Measurements from ENCODE around the gene HSPB9. TPM values are rescaled to one million over a fixed set of nuclear protein-coding genes. Genes with fewer than 3 reads are reported as not detected.
A peak's percentile ranks its signal among the peaks of the same experiment; 100 is the strongest.

The HSPB9 gene
- total and polyA plus RNA-seq, 5 donors from 2014 or later = 0.08 to 0.28 TPM; not detected in 3

GRCh38 chr17:42163113-42163512, 40.5 kb downstream of the HSPB9 start:
- Mint-ChIP-seq H3K4me1 (peaks cover 0 to 2% (median 0%) of the 10 kb centered on the region in 4 donors), H3K27me3 (no peaks in the 10 kb centered on the region), H3K27ac (peak overlapping the region in 1 of 3 donors; percentile 68), H3K36me3 (no peaks in the 10 kb centered on the region), H3K9me3 (peaks cover 0 to 2% (median 0%) of the 10 kb centered on the region in 7 donors), H3K4me3 (no peak overlapping the region)
- ATAC-seq (ENCODE audit: low read depth in 2 of 2) = no peak
- no peaks in the 10 kb centered on the region for H3K27me3 ChIP-seq (ENCODE audit: control insufficient read depth, insufficient read depth, low read length)
- H3K36me3 ChIP-seq (ENCODE audit: control insufficient read depth, insufficient read depth, low read length) = no peaks in the 10 kb centered on the region
- no peak overlapping the region for H3K4me3 ChIP-seq (ENCODE audit: low read depth, low read length)
- no peak overlapping the region for H3K27ac ChIP-seq (ENCODE audit: insufficient read depth, low read length, poor library complexity, severe bottlenecking)
- H3K9me3 ChIP-seq (ENCODE audit: control insufficient read depth in 2 of 2, low read length in 2 of 2) = no peaks in the 10 kb centered on the region
- no peaks in the 10 kb centered on the region for H3K4me1 ChIP-seq (ENCODE audit: control insufficient read depth, insufficient read depth, low read length, poor library complexity, severe bottlenecking)
- peak in 1 of 3 donors; percentile 36 for DNase-seq

GRCh38 chr17:42163696-42164407, 41.2 kb downstream of the HSPB9 start:
- Mint-ChIP-seq H3K4me1 (peaks cover 0 to 2% (median 0%) of the 10 kb centered on the region in 4 donors), H3K27ac (peak overlapping the region in 1 of 3 donors; percentile 34), H3K27me3 (no peaks in the 10 kb centered on the region), H3K4me3 (no peak overlapping the region), H3K36me3 (no peaks in the 10 kb centered on the region), H3K9me3 (peaks cover 0 to 2% (median 0%) of the 10 kb centered on the region in 7 donors)
- Histone ChIP-seq H3K4me3 (ENCODE audit: low read depth, low read length) (no peak overlapping the region), H3K27me3 (ENCODE audit: control insufficient read depth, insufficient read depth, low read length) (no peaks in the 10 kb centered on the region), H3K27ac (ENCODE audit: insufficient read depth, low read length, poor library complexity, severe bottlenecking) (no peak overlapping the region), H3K4me1 (ENCODE audit: control insufficient read depth, insufficient read depth, low read length, poor library complexity, severe bottlenecking) (no peaks in the 10 kb centered on the region), H3K36me3 (ENCODE audit: control insufficient read depth, insufficient read depth, low read length) (no peaks in the 10 kb centered on the region), H3K9me3 (ENCODE audit: control insufficient read depth in 2 of 2, low read length in 2 of 2) (no peaks in the 10 kb centered on the region)
- ATAC-seq (ENCODE audit: low read depth in 2 of 2) (no peak), DNase-seq (no peak)

DNA sequence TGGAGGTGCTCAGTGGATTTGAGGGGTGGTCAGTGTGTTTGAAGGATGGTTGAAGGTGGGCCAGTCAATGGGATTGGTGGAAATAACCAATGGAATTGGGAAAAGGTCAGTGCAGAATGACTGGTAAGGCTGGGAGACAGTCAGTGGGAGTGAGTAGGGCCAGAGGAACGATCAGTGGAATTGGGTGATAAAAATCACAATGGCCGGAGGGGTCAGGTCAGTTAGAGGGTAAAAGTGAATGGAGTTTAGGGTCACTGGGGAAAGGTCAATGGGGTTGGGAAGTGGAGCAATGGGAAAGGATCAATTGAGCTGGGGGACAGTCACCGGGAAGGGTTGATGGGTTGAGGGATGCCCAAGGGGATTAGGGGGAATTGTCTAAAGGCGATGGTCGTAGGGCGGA, 43.1 kb downstream of the HSPB9 start:
- Histone ChIP-seq H3K27ac (ENCODE audit: insufficient read depth, low read length, poor library complexity, severe bottlenecking) (no peak overlapping the region), H3K27me3 (ENCODE audit: control insufficient read depth, insufficient read depth, low read length) (no peaks in the 10 kb centered on the region), H3K4me1 (ENCODE audit: control insufficient read depth, insufficient read depth, low read length, poor library complexity, severe bottlenecking) (no peaks in the 10 kb centered on the region), H3K4me3 (ENCODE audit: low read depth, low read length) (no peak overlapping the region), H3K9me3 (ENCODE audit: control insufficient read depth in 2 of 2, low read length in 2 of 2) (no peaks in the 10 kb centered on the region), H3K36me3 (ENCODE audit: control insufficient read depth, insufficient read depth, low read length) (no peaks in the 10 kb centered on the region)
- Mint-ChIP-seq H3K27ac (no peak overlapping the region), H3K4me3 (no peak overlapping the region), H3K27me3 (no peaks in the 10 kb centered on the region), H3K4me1 (peaks cover 0 to 2% (median 0%) of the 10 kb centered on the region in 4 donors), H3K9me3 (peaks cover 0 to 2% (median 0%) of the 10 kb centered on the region in 7 donors), H3K36me3 (no peaks in the 10 kb centered on the region)
- no peak for ATAC-seq (ENCODE audit: low read depth in 2 of 2)
- no peak for DNase-seq

DNA sequence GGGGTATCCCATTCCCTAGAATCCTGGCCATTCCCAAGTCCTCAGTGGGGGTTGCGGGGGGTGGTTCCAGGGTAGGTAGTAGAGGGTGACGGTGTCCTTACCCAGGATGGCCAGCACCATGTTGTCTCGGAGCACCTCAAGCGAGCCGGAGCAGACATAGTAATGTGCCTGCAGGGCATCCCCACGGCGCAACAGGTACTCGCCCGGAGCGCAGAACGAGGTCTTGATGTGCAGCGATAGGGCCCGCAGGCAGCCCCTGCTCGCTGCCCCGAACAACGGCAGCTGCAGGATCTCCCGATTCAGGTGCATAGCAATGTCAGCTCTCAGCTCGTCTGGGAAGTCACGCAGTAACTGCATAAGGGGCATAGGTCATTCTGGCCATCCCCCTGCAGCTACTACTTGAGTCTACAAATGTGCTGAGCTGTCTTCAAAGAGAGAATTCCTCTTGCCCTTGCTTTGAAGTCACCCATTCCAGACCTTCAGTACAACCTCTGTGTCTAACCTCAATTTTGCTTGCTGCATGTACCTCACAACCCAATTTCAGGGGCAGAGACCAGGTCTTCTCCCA, 43.7 kb downstream of the HSPB9 start:
- H3K36me3 ChIP-seq (ENCODE audit: control insufficient read depth, insufficient read depth, low read length) = no peaks in the 10 kb centered on the region
- H3K9me3 Mint-ChIP-seq = peaks cover 0 to 3% (median 0%) of the 10 kb centered on the region in 7 donors
- no peak overlapping the region for H3K27ac Mint-ChIP-seq
- H3K4me1 ChIP-seq (ENCODE audit: control insufficient read depth, insufficient read depth, low read length, poor library complexity, severe bottlenecking) = no peaks in the 10 kb centered on the region
- no peak overlapping the region for H3K27ac ChIP-seq (ENCODE audit: insufficient read depth, low read length, poor library complexity, severe bottlenecking)
- no peaks in the 10 kb centered on the region for H3K27me3 ChIP-seq (ENCODE audit: control insufficient read depth, insufficient read depth, low read length)
- H3K36me3 Mint-ChIP-seq = no peaks in the 10 kb centered on the region
- ATAC-seq (ENCODE audit: low read depth in 2 of 2) (no peak), DNase-seq (no peak)
- H3K9me3 ChIP-seq (ENCODE audit: control insufficient read depth in 2 of 2, low read length in 2 of 2) = no peaks in the 10 kb centered on the region
- no peak overlapping the region for H3K4me3 Mint-ChIP-seq
- H3K27me3 Mint-ChIP-seq = no peaks in the 10 kb centered on the region
- peaks cover 0 to 2% (median 0%) of the 10 kb centered on the region in 4 donors for H3K4me1 Mint-ChIP-seq
- no peak overlapping the region for H3K4me3 ChIP-seq (ENCODE audit: low read depth, low read length)

- H3K27me3 Mint-ChIP-seq = no peaks in the 10 kb centered on the region
- no peak overlapping the region for H3K4me3 Mint-ChIP-seq
- Histone ChIP-seq H3K27ac (ENCODE audit: insufficient read depth, low read length, poor library complexity, severe bottlenecking) (no peak overlapping the region), H3K27me3 (ENCODE audit: control insufficient read depth, insufficient read depth, low read length) (no peaks in the 10 kb centered on the region), H3K9me3 (ENCODE audit: control insufficient read depth in 2 of 2, low read length in 2 of 2) (no peaks in the 10 kb centered on the region), H3K36me3 (ENCODE audit: control insufficient read depth, insufficient read depth, low read length) (no peaks in the 10 kb centered on the region), H3K4me3 (ENCODE audit: low read depth, low read length) (no peak overlapping the region), H3K4me1 (ENCODE audit: control insufficient read depth, insufficient read depth, low read length, poor library complexity, severe bottlenecking) (no peaks in the 10 kb centered on the region)
- no peak for ATAC-seq (ENCODE audit: low read depth in 2 of 2)
- H3K36me3 Mint-ChIP-seq = no peaks in the 10 kb centered on the region
- DNase-seq = no peak
- peaks cover 0 to 2% (median 0%) of the 10 kb centered on the region in 7 donors for H3K9me3 Mint-ChIP-seq
- H3K4me1 Mint-ChIP-seq = peaks cover 0 to 2% (median 0%) of the 10 kb centered on the region in 4 donors
- H3K27ac Mint-ChIP-seq = peak overlapping the region in 1 of 3 donors; percentile 71
These were observed 45.2 kb downstream of the HSPB9 start for GRCh38 chr17:42167807-42168206.

DNA sequence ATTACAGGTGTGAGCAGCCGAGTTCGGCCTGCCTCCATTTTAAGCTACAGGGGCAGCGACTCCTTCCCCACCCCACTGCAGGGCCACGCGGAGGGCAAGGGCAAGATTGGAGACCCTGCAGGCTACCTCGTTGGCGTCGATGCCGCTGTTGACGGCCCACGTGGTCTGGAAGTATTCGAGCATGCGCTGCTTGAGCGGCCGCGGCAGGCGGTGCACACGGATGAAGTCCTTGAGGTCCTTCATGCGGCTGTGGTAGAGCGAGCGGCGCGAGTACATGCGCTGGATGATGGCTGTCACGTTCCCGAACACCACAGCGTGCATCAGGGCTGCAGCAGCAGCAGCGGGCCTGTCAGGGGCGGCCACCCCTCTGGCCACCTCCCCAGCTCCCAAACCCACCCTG, 46.7 kb downstream of the HSPB9 start:
- no peaks in the 10 kb centered on the region for H3K27me3 ChIP-seq (ENCODE audit: control insufficient read depth, insufficient read depth, low read length)
- H3K27ac ChIP-seq (ENCODE audit: insufficient read depth, low read length, poor library complexity, severe bottlenecking) = no peak overlapping the region
- H3K9me3 ChIP-seq (ENCODE audit: control insufficient read depth in 2 of 2, low read length in 2 of 2) = no peaks in the 10 kb centered on the region
- no peak overlapping the region for H3K4me3 Mint-ChIP-seq
- H3K9me3 Mint-ChIP-seq = peaks cover 0 to 1% (median 0%) of the 10 kb centered on the region in 7 donors
- no peak for ATAC-seq (ENCODE audit: low read depth in 2 of 2)
- no peak overlapping the region for H3K27ac Mint-ChIP-seq
- no peak for DNase-seq
- H3K4me1 Mint-ChIP-seq = peaks cover 0 to 2% (median 0%) of the 10 kb centered on the region in 4 donors
- H3K4me1 ChIP-seq (ENCODE audit: control insufficient read depth, insufficient read depth, low read length, poor library complexity, severe bottlenecking) = no peaks in the 10 kb centered on the region
- no peaks in the 10 kb centered on the region for H3K36me3 Mint-ChIP-seq
- no peaks in the 10 kb centered on the region for H3K36me3 ChIP-seq (ENCODE audit: control insufficient read depth, insufficient read depth, low read length)
- H3K4me3 ChIP-seq (ENCODE audit: low read depth, low read length) = no peak overlapping the region
- no peaks in the 10 kb centered on the region for H3K27me3 Mint-ChIP-seq

DNA sequence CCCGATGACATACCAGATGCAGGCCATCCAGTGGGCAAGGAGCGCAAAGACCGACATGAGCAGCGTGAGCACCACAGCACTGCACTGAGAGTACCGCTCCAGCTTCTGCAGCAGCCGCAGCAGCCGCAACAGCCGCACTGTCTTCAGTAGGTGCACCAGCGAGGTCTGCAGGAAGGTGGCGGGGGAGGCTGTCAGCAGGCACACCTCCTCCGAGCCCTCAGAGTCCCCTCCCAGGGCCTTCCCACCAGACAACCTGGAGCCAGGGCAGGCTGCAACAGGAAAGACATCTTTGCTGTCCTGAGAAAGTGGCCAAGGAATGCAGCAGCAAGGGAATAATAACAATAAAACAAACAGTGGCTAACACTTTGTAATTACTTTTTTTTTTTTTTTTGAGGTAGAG, 49.2 kb downstream of the HSPB9 start:
- Mint-ChIP-seq H3K9me3 (peaks cover 0 to 1% (median 0%) of the 10 kb centered on the region in 7 donors), H3K4me3 (no peak overlapping the region), H3K4me1 (no peaks in the 10 kb centered on the region), H3K27ac (no peak overlapping the region), H3K36me3 (no peaks in the 10 kb centered on the region), H3K27me3 (no peaks in the 10 kb centered on the region)
- no peaks in the 10 kb centered on the region for H3K9me3 ChIP-seq (ENCODE audit: control insufficient read depth in 2 of 2, low read length in 2 of 2)
- H3K36me3 ChIP-seq (ENCODE audit: control insufficient read depth, insufficient read depth, low read length) = no peaks in the 10 kb centered on the region
- H3K27ac ChIP-seq (ENCODE audit: insufficient read depth, low read length, poor library complexity, severe bottlenecking) = no peak overlapping the region
- H3K27me3 ChIP-seq (ENCODE audit: control insufficient read depth, insufficient read depth, low read length) = no peaks in the 10 kb centered on the region
- no peaks in the 10 kb centered on the region for H3K4me1 ChIP-seq (ENCODE audit: control insufficient read depth, insufficient read depth, low read length, poor library complexity, severe bottlenecking)
- H3K4me3 ChIP-seq (ENCODE audit: low read depth, low read length) = no peak overlapping the region
- no peak for DNase-seq
- no peak for ATAC-seq (ENCODE audit: low read depth in 2 of 2)

All from CD4-positive, CD25-positive, alpha-beta regulatory T cell (primary cell).